ENCODE data around the gene PTF1A.

The PTF1A gene

GRCh38 chr10:23194966-23195845, 3.1 kb downstream of the PTF1A start:
- Mint-ChIP-seq H3K9me3 (no peaks in the 10 kb centered on the region), H3K4me1 (ENCODE audit: low read depth) (no peaks in the 10 kb centered on the region), H3K27ac (no peak overlapping the region), H3K36me3 (ENCODE audit: low read depth) (no peaks in the 10 kb centered on the region), H3K4me3 (no peak overlapping the region), H3K27me3 (peaks cover 88% of the 10 kb centered on the region)
- intact Hi-C loops (cut with micrococcal nuclease), result no loop called here

- Mint-ChIP-seq H3K9me3 (no peaks in the 10 kb centered on the region), H3K4me3 (no peak overlapping the region), H3K36me3 (ENCODE audit: low read depth) (no peaks in the 10 kb centered on the region), H3K27ac (no peak overlapping the region), H3K4me1 (ENCODE audit: low read depth) (no peaks in the 10 kb centered on the region), H3K27me3 (peaks cover 88% of the 10 kb centered on the region)
- intact Hi-C loops (cut with micrococcal nuclease), result no loop called here
Observed at GRCh38 chr10:23195846-23196600, 3.9 kb downstream of the PTF1A start.

GRCh38 chr10:23196915-23197314, 4.8 kb downstream of the PTF1A start:
- intact Hi-C loops (cut with micrococcal nuclease), result no loop called here
- H3K36me3 Mint-ChIP-seq (ENCODE audit: low read depth), result no peaks in the 10 kb centered on the region
- no peak overlapping the region for H3K4me3 Mint-ChIP-seq
- peaks cover 87% of the 10 kb centered on the region for H3K27me3 Mint-ChIP-seq
- H3K9me3 Mint-ChIP-seq, result no peaks in the 10 kb centered on the region
- H3K27ac Mint-ChIP-seq, result no peak overlapping the region
- no peaks in the 10 kb centered on the region for H3K4me1 Mint-ChIP-seq (ENCODE audit: low read depth)

GRCh38 chr10:23197416-23197861, 5.3 kb downstream of the PTF1A start:
- intact Hi-C loops (cut with micrococcal nuclease), result no loop called here
- no peak overlapping the region for H3K27ac Mint-ChIP-seq
- no peaks in the 10 kb centered on the region for H3K36me3 Mint-ChIP-seq (ENCODE audit: low read depth)
- no peaks in the 10 kb centered on the region for H3K9me3 Mint-ChIP-seq
- no peak overlapping the region for H3K4me3 Mint-ChIP-seq
- peaks cover 89% of the 10 kb centered on the region for H3K27me3 Mint-ChIP-seq
- H3K4me1 Mint-ChIP-seq (ENCODE audit: low read depth), result no peaks in the 10 kb centered on the region

- intact Hi-C loops (cut with micrococcal nuclease), result no loop called here
- no peak overlapping the region for H3K27ac Mint-ChIP-seq
- no peak overlapping the region for H3K4me3 Mint-ChIP-seq
- H3K4me1 Mint-ChIP-seq (ENCODE audit: low read depth), result no peaks in the 10 kb centered on the region
- no peaks in the 10 kb centered on the region for H3K9me3 Mint-ChIP-seq
- H3K36me3 Mint-ChIP-seq (ENCODE audit: low read depth), result no peaks in the 10 kb centered on the region
- H3K27me3 Mint-ChIP-seq, result peaks cover 90% of the 10 kb centered on the region
Observed at GRCh38 chr10:23198610-23198939, 6.5 kb downstream of the PTF1A start.

GRCh38 chr10:23198940-23199767, 7.0 kb downstream of the PTF1A start:
- no peak overlapping the region for H3K4me3 Mint-ChIP-seq
- H3K4me1 Mint-ChIP-seq (ENCODE audit: low read depth), result no peaks in the 10 kb centered on the region
- H3K36me3 Mint-ChIP-seq (ENCODE audit: low read depth), result no peaks in the 10 kb centered on the region
- H3K27ac Mint-ChIP-seq, result no peak overlapping the region
- intact Hi-C loops (cut with micrococcal nuclease), result no loop called here
- H3K9me3 Mint-ChIP-seq, result no peaks in the 10 kb centered on the region
- H3K27me3 Mint-ChIP-seq, result peaks cover 94% of the 10 kb centered on the region

GRCh38 chr10:23199768-23200511, 7.8 kb downstream of the PTF1A start:
- intact Hi-C loops (cut with micrococcal nuclease), result no loop called here
- H3K27me3 Mint-ChIP-seq, result peaks cover 95% of the 10 kb centered on the region
- H3K27ac Mint-ChIP-seq, result no peak overlapping the region
- no peak overlapping the region for H3K4me3 Mint-ChIP-seq
- H3K4me1 Mint-ChIP-seq (ENCODE audit: low read depth), result no peaks in the 10 kb centered on the region
- H3K9me3 Mint-ChIP-seq, result no peaks in the 10 kb centered on the region
- H3K36me3 Mint-ChIP-seq (ENCODE audit: low read depth), result no peaks in the 10 kb centered on the region

- H3K36me3 Mint-ChIP-seq (ENCODE audit: low read depth), result no peaks in the 10 kb centered on the region
- intact Hi-C loops (cut with micrococcal nuclease), result no loop called here
- no peak overlapping the region for H3K4me3 Mint-ChIP-seq
- no peak overlapping the region for H3K27ac Mint-ChIP-seq
- peaks cover 91% of the 10 kb centered on the region for H3K27me3 Mint-ChIP-seq
- H3K9me3 Mint-ChIP-seq, result no peaks in the 10 kb centered on the region
- H3K4me1 Mint-ChIP-seq (ENCODE audit: low read depth), result no peaks in the 10 kb centered on the region
Observed at GRCh38 chr10:23200586-23200985, 8.5 kb downstream of the PTF1A start.

GRCh38 chr10:23200997-23201652, 9.0 kb downstream of the PTF1A start:
- intact Hi-C loops (cut with micrococcal nuclease), result no loop called here
- Mint-ChIP-seq H3K4me3 (no peak overlapping the region), H3K4me1 (ENCODE audit: low read depth) (no peaks in the 10 kb centered on the region), H3K9me3 (no peaks in the 10 kb centered on the region), H3K36me3 (ENCODE audit: low read depth) (no peaks in the 10 kb centered on the region), H3K27me3 (peaks cover 88% of the 10 kb centered on the region), H3K27ac (no peak overlapping the region)

GRCh38 chr10:23201837-23202236, 9.7 kb downstream of the PTF1A start:
- Mint-ChIP-seq H3K27ac (no peak overlapping the region), H3K9me3 (no peaks in the 10 kb centered on the region), H3K27me3 (peaks cover 80% of the 10 kb centered on the region), H3K4me3 (no peak overlapping the region), H3K4me1 (ENCODE audit: low read depth) (no peaks in the 10 kb centered on the region), H3K36me3 (ENCODE audit: low read depth) (no peaks in the 10 kb centered on the region)
- intact Hi-C loops (cut with micrococcal nuclease), result no loop called here

- intact Hi-C loops (cut with micrococcal nuclease), result no loop called here
- Mint-ChIP-seq H3K4me1 (ENCODE audit: low read depth) (no peaks in the 10 kb centered on the region), H3K4me3 (no peak overlapping the region), H3K9me3 (no peaks in the 10 kb centered on the region), H3K27me3 (peaks cover 71% of the 10 kb centered on the region), H3K36me3 (ENCODE audit: low read depth) (no peaks in the 10 kb centered on the region), H3K27ac (no peak overlapping the region)
Observed at GRCh38 chr10:23202779-23203178, 10.7 kb downstream of the PTF1A start.

GRCh38 chr10:23203369-23204325, 11.5 kb downstream of the PTF1A start:
- intact Hi-C loops (cut with micrococcal nuclease), result no loop called here
- Mint-ChIP-seq H3K36me3 (ENCODE audit: low read depth) (no peaks in the 10 kb centered on the region), H3K4me1 (ENCODE audit: low read depth) (no peaks in the 10 kb centered on the region), H3K9me3 (no peaks in the 10 kb centered on the region), H3K27ac (no peak overlapping the region), H3K4me3 (no peak overlapping the region), H3K27me3 (peaks cover 63% of the 10 kb centered on the region)

Measured in dendritic cell treated with granulocyte-macrophage colony-stimulating factor and Interleukin-4, amounts not matched to agents 40 ng/mL and 50 ng/mL, for 4 days (primary cell).